Measurements from ENCODE around the gene IPPK. TPM values are rescaled to one million over a fixed set of nuclear protein-coding genes. Genes with fewer than 3 reads are reported as not detected.

Gene IPPK, protein sequence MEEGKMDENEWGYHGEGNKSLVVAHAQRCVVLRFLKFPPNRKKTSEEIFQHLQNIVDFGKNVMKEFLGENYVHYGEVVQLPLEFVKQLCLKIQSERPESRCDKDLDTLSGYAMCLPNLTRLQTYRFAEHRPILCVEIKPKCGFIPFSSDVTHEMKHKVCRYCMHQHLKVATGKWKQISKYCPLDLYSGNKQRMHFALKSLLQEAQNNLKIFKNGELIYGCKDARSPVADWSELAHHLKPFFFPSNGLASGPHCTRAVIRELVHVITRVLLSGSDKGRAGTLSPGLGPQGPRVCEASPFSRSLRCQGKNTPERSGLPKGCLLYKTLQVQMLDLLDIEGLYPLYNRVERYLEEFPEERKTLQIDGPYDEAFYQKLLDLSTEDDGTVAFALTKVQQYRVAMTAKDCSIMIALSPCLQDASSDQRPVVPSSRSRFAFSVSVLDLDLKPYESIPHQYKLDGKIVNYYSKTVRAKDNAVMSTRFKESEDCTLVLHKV
- total RNA-seq, result 10 to 100 TPM; 41.8 to 86.9 (median 46.1) TPM

DNA sequence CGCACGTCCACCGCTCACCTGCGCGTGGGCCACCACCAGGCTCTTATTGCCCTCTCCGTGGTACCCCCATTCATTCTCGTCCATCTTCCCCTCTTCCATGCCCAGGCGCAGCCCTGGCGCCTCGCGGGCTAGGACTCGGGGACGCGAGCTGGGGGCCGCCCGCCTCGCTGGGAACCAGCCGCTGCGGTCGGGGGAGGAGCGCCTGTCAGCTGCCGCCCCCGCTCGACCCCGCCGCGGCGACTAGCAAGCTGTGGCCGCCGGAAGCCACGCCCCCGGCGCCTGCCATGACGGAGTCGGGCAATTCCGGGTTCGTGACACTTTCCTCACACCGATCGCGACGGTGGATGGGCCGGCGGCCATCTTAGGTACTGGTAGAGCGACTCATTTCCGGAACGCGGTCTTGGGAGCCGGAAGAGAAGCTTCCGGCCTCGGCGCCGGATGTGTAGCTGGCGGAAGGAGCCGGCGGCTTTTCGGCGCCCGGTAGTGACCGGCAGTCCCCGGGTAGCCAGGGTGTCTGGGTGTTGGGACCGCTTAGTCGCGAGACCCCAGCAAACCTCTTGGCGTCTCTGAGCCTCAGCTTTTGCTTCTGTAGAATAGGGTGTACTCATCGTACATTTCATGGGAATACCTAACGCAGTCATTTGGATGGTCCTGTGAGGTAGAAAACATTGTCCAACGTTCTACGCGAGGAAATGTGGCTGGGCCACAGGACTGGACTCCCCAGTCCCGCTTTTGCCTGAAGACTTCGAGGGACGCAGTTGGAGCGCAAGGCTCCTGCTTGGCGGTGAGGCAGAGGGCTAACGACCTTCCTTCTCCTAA is at the start of gene IPPK:
Gene IPPK (minus strand): TSS at position 242 of the 819 bp plus-strand sequence. CDS start 143 bp downstream, at position 99.
- Histone ChIP-seq H3K27me3 (no peaks in the 10 kb centered on the region), H3K36me3 (peaks cover 2 to 22% (median 6%) of the 10 kb centered on the region in 3 donors), H3K27ac (peak within 1 kb of the TSS; percentile 94 to 99 (median 98)), H3K4me3 (peak within 1 kb of the TSS; percentile 77 to 92 (median 85)), H3K4me1 (peaks cover 32 to 68% (median 34%) of the 10 kb centered on the region in 3 donors), H3K9me3 (no peaks in the 10 kb centered on the region)
- TF ChIP-seq POLR2A (IDR thresholded peaks at IDR 0.05) (peak in 3 of 4 donors; percentile 55 to 85 (median 68)), CTCF (IDR thresholded peaks at IDR 0.05) (peak in 1 of 6 experiments; percentile 23)
- intact Hi-C loops (cut with DNase I), result no loop called here
- WGBS, 2 donors, result 0 to 1% methylated on average over 12 to 16 of the region's 75 CpGs
- DNase-seq, result peak; percentile 97

DNA sequence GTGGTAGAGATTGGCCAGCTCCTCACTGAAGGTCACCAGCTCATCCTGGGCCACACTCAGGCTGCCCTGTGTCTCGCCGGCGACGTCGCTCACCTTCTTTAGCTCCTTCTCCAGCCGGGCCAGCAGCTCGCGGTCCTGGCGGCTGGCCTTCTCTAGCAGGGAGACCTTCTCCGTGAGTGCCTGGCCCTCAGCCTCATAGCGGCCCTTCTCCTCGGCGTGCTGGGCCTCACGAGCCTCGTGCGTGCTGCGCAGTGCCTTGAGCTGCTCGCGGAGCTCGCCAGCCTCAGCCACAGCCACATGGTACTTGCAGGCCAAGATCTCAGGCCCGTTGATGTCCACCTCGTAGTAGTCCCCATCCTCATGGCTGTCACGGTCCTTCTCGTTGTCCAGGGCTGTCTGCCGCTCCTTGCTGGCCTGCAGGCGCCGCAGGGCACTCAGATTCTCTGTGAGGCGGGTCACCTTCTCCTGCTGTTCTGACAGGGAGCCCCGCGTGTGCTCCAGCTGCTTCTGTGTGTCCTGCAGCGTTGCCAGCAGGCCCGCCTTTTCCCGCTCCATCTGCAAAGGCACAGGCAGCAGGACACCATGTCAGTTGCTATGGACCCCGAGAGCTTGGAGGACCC is 49.2 kb upstream of the IPPK start:
- intact Hi-C loops (cut with DNase I), result loop anchor here (5.0 kb wide), 1 partner anchor 73 kb away; no protein-coding TSS in a partner anchor
- TF ChIP-seq POLR2A (IDR thresholded peaks at IDR 0.05) (no peak), CTCF (IDR thresholded peaks at IDR 0.05) (no peak)
- DNase-seq, result no peak
- Histone ChIP-seq H3K36me3 (peaks cover 49 to 89% (median 64%) of the 10 kb centered on the region in 3 donors), H3K27ac (peak overlapping the region in 3 of 4 donors; percentile 81 to 91 (median 89)), H3K27me3 (no peaks in the 10 kb centered on the region), H3K4me3 (no peak overlapping the region), H3K9me3 (no peaks in the 10 kb centered on the region), H3K4me1 (peaks cover 43 to 82% (median 44%) of the 10 kb centered on the region in 3 donors)
- 84 to 85% methylated on average over 5 to 10 of the region's 34 CpGs for WGBS, 2 donors

- intact Hi-C loops (cut with DNase I), result loop anchor here (5.0 kb wide), 1 partner anchor 74 kb away; no protein-coding TSS in a partner anchor
- no CpG with 5 or more reads among the region's 40 CpGs for WGBS, 2 donors
- Histone ChIP-seq H3K36me3 (peaks cover 57 to 97% (median 72%) of the 10 kb centered on the region in 3 donors), H3K27ac (peak overlapping the region; percentile 81 to 91 (median 86)), H3K9me3 (no peaks in the 10 kb centered on the region), H3K27me3 (no peaks in the 10 kb centered on the region), H3K4me1 (peaks cover 36 to 79% (median 44%) of the 10 kb centered on the region in 3 donors), H3K4me3 (no peak overlapping the region)
- no peak for TF ChIP-seq CTCF (IDR thresholded peaks at IDR 0.05)
- TF ChIP-seq POLR2A (IDR thresholded peaks at IDR 0.05), result no peak
- no peak for DNase-seq
Observed at GRCh38 chr9:92718086-92719001, 48.4 kb upstream of the IPPK start.
